ENCODE results near the gene DKKL1.

DKKL1 gene

GRCh38 chr19:49387936-49388372 lies 24.3 kb downstream of the DKKL1 start, which contains the start of gene KASH5:
TSS of gene KASH5 (plus strand) at chr19:49388249. CDS start at chr19:49390884, 2,635 bp downstream.
- TF ChIP-seq CTCF (IDR thresholded peaks at IDR 0.05; ENCODE audit: low read length): no peak
- no peak for TF ChIP-seq EZH2 (IDR thresholded peaks at IDR 0.05; ENCODE audit: borderline replicate concordance, low read length)
- Histone ChIP-seq H3K4me2 (ENCODE audit: low read length) (peak within 1 kb of the TSS; percentile 63), H3K9me2 (ENCODE audit: low read depth, low read length) (no peaks in the 10 kb centered on the region), H3K27me3 (ENCODE audit: insufficient read depth, low read length) (no peaks in the 10 kb centered on the region), H3K9ac (ENCODE audit: low read length) (peak within 1 kb of the TSS; percentile 51; the same call in 1 of the 2 replicates), H3K4me1 (ENCODE audit: insufficient read depth, low read length, severe bottlenecking) (peaks cover 51% of the 10 kb centered on the region), H3K36me3 (ENCODE audit: insufficient read depth, low read length) (no peaks in the 10 kb centered on the region), H3K9me3 (ENCODE audit: low read length) (peaks cover under 1% of the 10 kb centered on the region; the same call in 1 of the 2 replicates), H4K20me1 (ENCODE audit: insufficient read depth, low read length) (no peaks in the 10 kb centered on the region), H3K27ac (ENCODE audit: low read depth, low read length, poor library complexity, severe bottlenecking) (peak within 1 kb of the TSS; percentile 96), H3F3A (ENCODE audit: insufficient read depth, low read length) (peaks cover 3% of the 10 kb centered on the region), H3K79me2 (ENCODE audit: insufficient read depth, low read length) (no peaks in the 10 kb centered on the region), H3K4me3 (ENCODE audit: low read depth, low read length, poor library complexity, severe bottlenecking) (peak within 1 kb of the TSS; percentile 49), H2AFZ (ENCODE audit: low read length) (no peak within 1 kb of the TSS)

- Histone ChIP-seq H3K36me3 (ENCODE audit: insufficient read depth, low read length) (no peaks in the 10 kb centered on the region), H3F3A (ENCODE audit: insufficient read depth, low read length) (peaks cover 3% of the 10 kb centered on the region), H2AFZ (ENCODE audit: low read length) (no peak overlapping the region), H4K20me1 (ENCODE audit: insufficient read depth, low read length) (no peaks in the 10 kb centered on the region), H3K9me2 (ENCODE audit: low read depth, low read length) (no peaks in the 10 kb centered on the region), H3K27ac (ENCODE audit: low read depth, low read length, poor library complexity, severe bottlenecking) (peak overlapping the region; percentile 96), H3K9ac (ENCODE audit: low read length) (no peak overlapping the region), H3K79me2 (ENCODE audit: insufficient read depth, low read length) (no peaks in the 10 kb centered on the region), H3K9me3 (ENCODE audit: low read length) (no peaks in the 10 kb centered on the region), H3K4me1 (ENCODE audit: insufficient read depth, low read length, severe bottlenecking) (peaks cover 51% of the 10 kb centered on the region), H3K4me2 (ENCODE audit: low read length) (no peak overlapping the region), H3K4me3 (ENCODE audit: low read depth, low read length, poor library complexity, severe bottlenecking) (no peak overlapping the region), H3K27me3 (ENCODE audit: insufficient read depth, low read length) (no peaks in the 10 kb centered on the region)
- TF ChIP-seq EZH2 (IDR thresholded peaks at IDR 0.05; ENCODE audit: borderline replicate concordance, low read length): no peak
- TF ChIP-seq CTCF (IDR thresholded peaks at IDR 0.05; ENCODE audit: low read length): no peak
Observed at GRCh38 chr19:49389406-49389805, 25.7 kb downstream of the DKKL1 start.

GRCh38 chr19:49390131-49390928 lies 26.7 kb downstream of the DKKL1 start:
- Histone ChIP-seq H3K9me3 (ENCODE audit: low read length) (no peaks in the 10 kb centered on the region), H3K9ac (ENCODE audit: low read length) (peak overlapping the region; percentile 55), H4K20me1 (ENCODE audit: insufficient read depth, low read length) (no peaks in the 10 kb centered on the region), H2AFZ (ENCODE audit: low read length) (no peak overlapping the region), H3F3A (ENCODE audit: insufficient read depth, low read length) (peaks cover 3% of the 10 kb centered on the region), H3K9me2 (ENCODE audit: low read depth, low read length) (no peaks in the 10 kb centered on the region), H3K4me3 (ENCODE audit: low read depth, low read length, poor library complexity, severe bottlenecking) (peak overlapping the region; percentile 39), H3K27me3 (ENCODE audit: insufficient read depth, low read length) (no peaks in the 10 kb centered on the region), H3K4me1 (ENCODE audit: insufficient read depth, low read length, severe bottlenecking) (peaks cover 51% of the 10 kb centered on the region), H3K79me2 (ENCODE audit: insufficient read depth, low read length) (no peaks in the 10 kb centered on the region), H3K27ac (ENCODE audit: low read depth, low read length, poor library complexity, severe bottlenecking) (peak overlapping the region; percentile 96), H3K4me2 (ENCODE audit: low read length) (peak overlapping the region; percentile 74), H3K36me3 (ENCODE audit: insufficient read depth, low read length) (no peaks in the 10 kb centered on the region)
- TF ChIP-seq CTCF (IDR thresholded peaks at IDR 0.05; ENCODE audit: low read length): no peak
- TF ChIP-seq EZH2 (IDR thresholded peaks at IDR 0.05; ENCODE audit: borderline replicate concordance, low read length): no peak
